B cell (primary cell): ENCODE data around the gene TXNDC17. TPM values are rescaled to one million over a fixed set of nuclear protein-coding genes. Genes with fewer than 3 reads are reported as not detected.
"Not testable (repeated sequence)": the region's sequence is repeated elsewhere in the genome, so short reads cannot be mapped to it uniquely, and the experiment has no call there.

Experiments
- ATAC-seq: fragments of 200-7000 bp; cut with Tn5 transposase; one replicate; pipeline ENCODE4 v1.10.0; 2021; ENCODE audit warnings: low read depth, mild to moderate bottlenecking, moderate number of reproducible peaks, moderate library complexity
- CTCF ChIA-PET: fragments of 350-600 bp; sonication (Branson Sonifier 250); formaldehyde crosslinking; loops from one replicate; lab custom pipeline; 2021; ENCODE audit warnings: antibody characterized with exemption, inconsistent platforms; lab: Charles Lee
- POLR2A ChIA-PET: fragments of 350-600 bp; sonication (Branson Sonifier 250); formaldehyde crosslinking; loops from one replicate; lab custom pipeline; 2021; ENCODE audit warnings: antibody characterized with exemption; lab: Charles Lee
- DNase-seq: peaks from one replicate; pipeline ENCODE4 v3.0.0; 2013
- H2AFZ ChIP-seq: 2 replicates; pipeline ENCODE4 v1.6.1; 2012; ENCODE audit warnings: mild to moderate bottlenecking, low read depth, low read length; ENCODE audit not compliant: insufficient read depth, poor library complexity, severe bottlenecking
- H3K27ac ChIP-seq, 2 donors: 1 replicate in 1 of 2; 2 replicates in 1 of 2; pipeline ENCODE4 v1.5.1; 2012 to 2013; ENCODE audit warnings: low read length in 2 of 2, mild to moderate bottlenecking in 2 of 2, moderate library complexity in 1 of 2
- H3K27me3 ChIP-seq, 4 experiments: fragments of 200-600 bp in 1 of 4; sonication (generic) in 1 of 4; replicated peaks in 1 of 4; 1 replicate in 2 of 4; 2 replicates in 2 of 4; pipeline versions ENCODE4 v1.6.1 to v1.7.0; 2013 to 2016; ENCODE audit warnings: low read length in 3 of 4, mild to moderate bottlenecking in 2 of 4, mixed read lengths in 1 of 4, moderate library complexity in 1 of 4; ENCODE audit not compliant: insufficient read depth in 4 of 4, control insufficient read depth in 3 of 4; ENCODE audit errors: control extremely low read depth in 1 of 4
- H3K36me3 ChIP-seq, 2 experiments: replicated peaks in 1 of 2; 1 replicate in 1 of 2; 2 replicates in 1 of 2; pipeline versions ENCODE4 v1.6.1 to v1.7.1; 2013; ENCODE audit warnings: low read length in 1 of 2; ENCODE audit not compliant: insufficient read depth in 2 of 2, control insufficient read depth in 1 of 2; ENCODE audit errors: control extremely low read depth in 1 of 2, extremely low read depth in 1 of 2
- H3K4me1 ChIP-seq, 2 donors: fragments of 200-600 bp in 1 of 2; sonication (generic) in 1 of 2; 1 replicate in 1 of 2; 2 replicates in 1 of 2; pipeline versions ENCODE4 v1.5.1 to v1.6.1; 2013 to 2017; ENCODE audit warnings: low read length in 2 of 2; ENCODE audit not compliant: control insufficient read depth in 2 of 2, insufficient read depth in 2 of 2
- H3K4me2 ChIP-seq: replicated peaks from 2 replicates; pipeline ENCODE3; 2012; ENCODE audit warnings: mild to moderate bottlenecking, low read depth, low read length; ENCODE audit not compliant: poor library complexity, severe bottlenecking
- H3K4me3 ChIP-seq, 5 experiments: fragments of 200-600 bp in 1 of 5; sonication (generic) in 1 of 5; 1 replicate in 3 of 5; 2 replicates in 2 of 5; pipeline versions ENCODE4 v1.5.1 to v1.7.0; 2011 to 2016; ENCODE audit warnings: low read length in 4 of 5, mild to moderate bottlenecking in 4 of 5, low read depth in 2 of 5, control low read depth in 1 of 5, moderate library complexity in 1 of 5; ENCODE audit not compliant: insufficient read depth in 1 of 5; ENCODE audit errors: control extremely low read depth in 1 of 5, extremely low read depth in 1 of 5
- H3K79me2 ChIP-seq: fragments of 200-600 bp; sonication (generic); one replicate; pipeline ENCODE4 v1.6.0; 2016; ENCODE audit warnings: low read length; ENCODE audit not compliant: control insufficient read depth, insufficient read depth
- H3K9ac ChIP-seq: fragments of 200-600 bp; sonication (generic); 2 replicates; pipeline ENCODE4 v1.6.1; 2017; ENCODE audit warnings: mild to moderate bottlenecking, low read length, moderate library complexity
- H3K9me3 ChIP-seq, 3 donors: one replicate each; pipeline versions ENCODE4 v1.6.1 to v1.7.1; 2013; ENCODE audit warnings: low read length in 2 of 3; ENCODE audit not compliant: control insufficient read depth in 2 of 3, insufficient read depth in 1 of 3; ENCODE audit errors: control extremely low read depth in 1 of 3
- H4K20me1 ChIP-seq: 2 replicates; pipeline ENCODE4 v1.6.0; 2012; ENCODE audit warnings: mild to moderate bottlenecking, low read length; ENCODE audit not compliant: insufficient read depth, control insufficient read depth, poor library complexity, severe bottlenecking
- H3K27ac Mint-ChIP-seq: one replicate; pipeline ENCODE4 v1.8.0; 2021; ENCODE audit warnings: mixed read lengths
- H3K27me3 Mint-ChIP-seq: one replicate; pipeline ENCODE4 v1.8.0; 2021; ENCODE audit warnings: mixed read lengths
- H3K4me1 Mint-ChIP-seq: one replicate; pipeline ENCODE4 v1.8.0; 2021; ENCODE audit warnings: mixed read lengths
- H3K4me3 Mint-ChIP-seq: one replicate; pipeline ENCODE4 v1.8.0; 2021; ENCODE audit warnings: mixed read lengths
- H3K9me3 Mint-ChIP-seq: one replicate; pipeline ENCODE4 v1.8.0; 2022; ENCODE audit warnings: mixed read lengths; ENCODE audit not compliant: insufficient read depth
- CTCF ChIP-seq: fragments of 200-600 bp; IDR thresholded peaks from one replicate; pipeline ENCODE4 v1.8.0; 2022; ENCODE audit warnings: antibody characterized with exemption, mild to moderate bottlenecking
- EZH2 ChIP-seq: IDR thresholded peaks from 2 replicates; pipeline ENCODE4 v1.6.1; 2012; ENCODE audit warnings: borderline replicate concordance, low read depth, mild to moderate bottlenecking, moderate library complexity, low read length; ENCODE audit not compliant: insufficient read depth, poor library complexity, severe bottlenecking
- WGBS: methylation state at CpG from one replicate; pipeline ENCODE4 v1.1.5; 2013; ENCODE audit warnings: missing lambda C conversion rate; ENCODE audit not compliant: insufficient coverage; 5-methylcytosine and 5-hydroxymethylcytosine counted together
- intact Hi-C: fragments of 100-400 bp; cut with micrococcal nuclease; formaldehyde crosslinking; loops from one replicate; pipeline ENCODE4 v1.10.0; 2022
- polyA plus RNA-seq: library from polyadenylated mRNA; depleted of rRNA; stranded (reverse); fragments of >200 nt; gene quantifications from 2 replicates; pipeline ENCODE4 v1.2.3, GENCODE V29; 2012
- total RNA-seq, 2 donors: library from RNA; stranded (reverse); fragments of 120-200 nt in 1 of 2; gene quantifications; 1 replicate in 1 of 2; 2 replicates in 1 of 2; pipeline versions ENCODE4 v1.2.3 to v1.2.4, GENCODE V29; 2013 to 2022

Gene TXNDC17
- total and polyA plus RNA-seq, 2 donors (not counting 1 experiment from before 2014, with no cell fraction given): 19.5 to 33.7 TPM

DNA sequence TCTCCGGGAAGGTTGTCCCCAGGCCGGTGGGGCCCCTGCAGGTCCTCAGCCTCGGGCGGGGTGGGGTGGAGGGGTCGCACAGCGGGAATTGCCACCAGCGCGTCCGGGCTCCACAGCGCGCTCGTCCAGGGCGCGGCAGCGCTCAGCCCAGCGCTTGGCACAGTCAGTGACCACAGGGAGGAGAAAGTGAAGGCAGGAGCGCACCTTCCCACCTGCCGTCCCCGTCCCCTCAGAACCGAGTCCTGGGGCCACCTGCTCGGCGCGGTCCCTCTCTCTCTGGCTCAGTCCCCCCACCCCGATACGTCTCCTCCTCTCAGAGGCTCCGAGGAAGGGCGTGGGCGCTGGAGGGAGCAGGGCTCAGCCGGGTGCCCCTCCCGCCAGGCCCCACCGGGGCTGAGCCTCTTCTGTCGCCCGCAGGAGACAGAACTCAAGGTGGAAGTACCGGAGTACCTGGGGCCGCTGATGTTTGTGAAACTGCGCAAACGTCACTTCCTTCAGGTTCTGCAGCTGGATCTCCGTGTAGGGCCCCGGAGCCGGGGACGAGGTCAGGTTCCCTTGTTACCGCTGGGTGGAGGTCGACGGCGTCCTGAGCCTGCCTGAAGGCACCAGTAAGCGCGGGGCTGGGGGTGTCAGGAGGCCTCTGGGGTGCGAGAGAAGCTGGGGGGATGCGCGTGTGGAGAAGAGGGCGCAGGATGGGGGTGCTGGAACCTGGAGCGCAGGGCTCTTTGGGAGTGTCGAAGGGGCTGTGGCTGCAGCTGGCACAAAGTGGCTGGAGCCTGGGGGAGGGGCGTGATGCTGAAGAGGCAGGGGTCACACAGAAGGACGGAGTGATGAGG is 16.2 kb downstream of the TXNDC17 start:
- CTCF ChIA-PET: interaction anchor here (0.6 to 2.0 kb wide), 3 partner anchors 8 to 254 kb away, joined by 3 to 6 read pairs (median 3); no protein-coding TSS in a partner anchor
- not testable (repeated sequence) for H3K9me3 Mint-ChIP-seq

DNA sequence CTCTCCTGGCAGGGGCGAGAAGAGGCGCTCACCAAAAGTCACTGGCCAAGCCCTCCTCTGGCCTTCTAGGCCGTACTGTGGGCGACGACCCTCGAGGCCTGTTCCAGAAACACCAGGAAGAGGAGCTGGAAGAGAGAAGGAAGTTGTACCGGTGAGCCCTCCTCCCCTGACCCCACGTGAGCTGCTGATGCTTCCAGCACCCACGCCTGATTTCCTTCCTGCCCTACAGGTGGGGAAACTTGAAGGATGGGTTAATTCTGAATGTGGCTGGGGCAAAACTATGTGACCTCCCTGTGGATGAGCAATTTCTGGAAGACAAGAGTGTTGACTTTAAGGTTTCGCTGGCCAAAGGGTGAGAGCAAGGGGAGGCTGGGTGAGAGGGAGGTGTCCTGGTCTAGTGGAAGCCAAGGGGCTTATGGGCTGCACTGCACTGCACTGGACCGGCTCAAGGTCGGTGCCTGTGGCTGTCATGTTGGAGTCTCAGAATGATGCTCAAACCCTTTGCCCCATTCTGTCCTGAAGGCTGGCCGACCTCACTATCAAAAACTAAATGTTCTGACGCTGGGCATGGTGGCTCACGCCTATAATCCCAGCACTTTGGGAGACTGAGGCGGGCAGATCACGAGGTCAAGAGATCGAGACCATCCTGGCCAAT is 16.9 kb downstream of the TXNDC17 start:
- WGBS: 88% methylated on average over 7 of the region's 18 CpGs
- CTCF ChIA-PET: interaction anchor here (0.6 to 2.0 kb wide), 3 partner anchors 9 to 253 kb away, joined by 3 to 6 read pairs (median 3); no protein-coding TSS in a partner anchor
- peaks cover 19% of the 10 kb centered on the region for H3K79me2 ChIP-seq
- Mint-ChIP-seq H3K27ac (peak overlapping the region; percentile 94), H3K4me1 (peaks cover 74% of the 10 kb centered on the region), H3K9me3 (no peaks in the 10 kb centered on the region), H3K4me3 (peak overlapping the region; percentile 94), H3K27me3 (no peaks in the 10 kb centered on the region)
- H3K27me3 ChIP-seq: no peaks in the 10 kb centered on the region
- DNase-seq: no peak
- H4K20me1 ChIP-seq: no peaks in the 10 kb centered on the region
- ATAC-seq: no peak
- peak overlapping the region; percentile 25 to 67 for H3K27ac ChIP-seq
- H3K4me1 ChIP-seq: peaks cover 51 to 80% of the 10 kb centered on the region in 2 donors
- H2AFZ ChIP-seq: peak overlapping the region; percentile 79
- peak overlapping the region; percentile 86 for H3K4me2 ChIP-seq
- no peak for TF ChIP-seq EZH2
- no peak for TF ChIP-seq CTCF
- peaks cover 0 to 9% (median 0%) of the 10 kb centered on the region in 3 donors for H3K9me3 ChIP-seq
- POLR2A ChIA-PET: interaction anchor here (1.0 kb wide), 1 partner anchor 18 kb away, joined by 3 read pairs; a partner anchor contains a TSS
- H3K4me3 ChIP-seq: peak overlapping the region in 4 of 5 experiments; percentile 42 to 73 (median 64)
- no peaks in the 10 kb centered on the region for H3K36me3 ChIP-seq
- peak overlapping the region; percentile 75 for H3K9ac ChIP-seq
- intact Hi-C loops: loop anchor here (2.0 to 10.0 kb wide), 4 partner anchors 17 to 1177 kb away; partner anchors contain the start of genes DERL2, KDM6B, KIAA0753 and MIS12

More for the DNA sequence above, 16.2 kb downstream of the TXNDC17 start:
- H3K27me3 Mint-ChIP-seq, H3K36me3 ChIP-seq, H3K9me3 ChIP-seq, H4K20me1 ChIP-seq, H3K27me3 ChIP-seq: not testable (repeated sequence)
- peak overlapping the region; percentile 86 for H3K4me2 ChIP-seq
- peak; percentile 73 for ATAC-seq
- H3K4me3 ChIP-seq: peak overlapping the region in 4 of 5 experiments; percentile 42 to 73 (median 64)
- peak overlapping the region; percentile 94 for H3K4me3 Mint-ChIP-seq
- peaks cover 51 to 80% of the 10 kb centered on the region in 2 donors for H3K4me1 ChIP-seq
- peak; percentile 85 for DNase-seq
- peak overlapping the region; percentile 75 for H3K9ac ChIP-seq
- H3K79me2 ChIP-seq: peaks cover 19% of the 10 kb centered on the region
- WGBS: 8% methylated on average over 25 of the region's 55 CpGs
- intact Hi-C loops: loop anchor here (2.0 to 10.0 kb wide), 4 partner anchors 16 to 1178 kb away; partner anchors contain the start of genes DERL2, KDM6B, KIAA0753 and MIS12
- H3K4me1 Mint-ChIP-seq: peaks cover 74% of the 10 kb centered on the region
- peak overlapping the region; percentile 94 for H3K27ac Mint-ChIP-seq
- POLR2A ChIA-PET: interaction anchor here (1.0 kb wide), 1 partner anchor 17 kb away, joined by 3 read pairs; a partner anchor contains a TSS
- peak overlapping the region; percentile 25 to 67 for H3K27ac ChIP-seq
- H2AFZ ChIP-seq: peak overlapping the region; percentile 79

GRCh38 chr17:6658411-6658810 is 17.6 kb downstream of the TXNDC17 start:
- H4K20me1 ChIP-seq, H3K27me3 Mint-ChIP-seq, H3K36me3 ChIP-seq, ATAC-seq, H3K27me3 ChIP-seq, H3K27ac ChIP-seq, H3K4me3 ChIP-seq, H3K9me3 ChIP-seq, H3K9me3 Mint-ChIP-seq, H2AFZ ChIP-seq, POLR2A ChIA-PET, H3K9ac ChIP-seq: not testable (repeated sequence)
- CTCF ChIA-PET: interaction anchor here (2.0 kb wide), 1 partner anchor 8 kb away, joined by 6 read pairs; no protein-coding TSS in a partner anchor
- H3K4me1 ChIP-seq: peaks cover 46 to 76% of the 10 kb centered on the region in 2 donors
- DNase-seq: peak; percentile 3
- peaks cover 20% of the 10 kb centered on the region for H3K79me2 ChIP-seq
- peak overlapping the region; percentile 86 for H3K4me2 ChIP-seq
- Mint-ChIP-seq H3K27ac (peak overlapping the region; percentile 72), H3K4me1 (peaks cover 72% of the 10 kb centered on the region), H3K4me3 (peak overlapping the region; percentile 94)
- no CpG with 5 or more reads among the region's 5 CpGs for WGBS
- intact Hi-C loops: loop anchor here (10.0 kb wide), 3 partner anchors 1074 to 1176 kb away; partner anchors contain the start of genes DERL2, KDM6B, MIS12 and NLRP1
